ENCODE data around the gene TANC1. TPM values are rescaled to one million over a fixed set of nuclear protein-coding genes. Genes with fewer than 3 reads are reported as not detected.

TANC1 gene
- total and polyA plus RNA-seq, 2 experiments from 2014 or later, result 2.8 to 9.5 TPM

DNA sequence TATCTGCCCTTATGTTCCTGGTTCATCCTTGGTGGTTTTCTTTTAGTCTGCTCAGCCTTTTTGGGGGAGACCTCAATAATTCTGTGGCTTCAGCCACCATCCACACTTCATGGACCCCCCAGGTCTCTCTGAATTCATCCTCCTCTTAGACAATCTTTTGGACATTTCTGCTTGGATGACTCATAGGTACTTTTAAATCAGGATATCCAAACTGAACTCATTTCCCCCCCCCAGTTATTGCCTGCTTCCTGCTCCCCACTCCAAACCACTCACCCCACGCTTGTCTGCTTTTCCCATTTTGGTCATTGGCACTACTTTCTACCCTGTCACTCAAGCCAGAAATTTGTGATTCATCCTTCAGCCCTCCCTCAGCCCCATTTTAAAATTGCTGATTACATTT, 78.5 kb downstream of the TANC1 start (continued):
- TF ChIP-seq, protein P1, sequence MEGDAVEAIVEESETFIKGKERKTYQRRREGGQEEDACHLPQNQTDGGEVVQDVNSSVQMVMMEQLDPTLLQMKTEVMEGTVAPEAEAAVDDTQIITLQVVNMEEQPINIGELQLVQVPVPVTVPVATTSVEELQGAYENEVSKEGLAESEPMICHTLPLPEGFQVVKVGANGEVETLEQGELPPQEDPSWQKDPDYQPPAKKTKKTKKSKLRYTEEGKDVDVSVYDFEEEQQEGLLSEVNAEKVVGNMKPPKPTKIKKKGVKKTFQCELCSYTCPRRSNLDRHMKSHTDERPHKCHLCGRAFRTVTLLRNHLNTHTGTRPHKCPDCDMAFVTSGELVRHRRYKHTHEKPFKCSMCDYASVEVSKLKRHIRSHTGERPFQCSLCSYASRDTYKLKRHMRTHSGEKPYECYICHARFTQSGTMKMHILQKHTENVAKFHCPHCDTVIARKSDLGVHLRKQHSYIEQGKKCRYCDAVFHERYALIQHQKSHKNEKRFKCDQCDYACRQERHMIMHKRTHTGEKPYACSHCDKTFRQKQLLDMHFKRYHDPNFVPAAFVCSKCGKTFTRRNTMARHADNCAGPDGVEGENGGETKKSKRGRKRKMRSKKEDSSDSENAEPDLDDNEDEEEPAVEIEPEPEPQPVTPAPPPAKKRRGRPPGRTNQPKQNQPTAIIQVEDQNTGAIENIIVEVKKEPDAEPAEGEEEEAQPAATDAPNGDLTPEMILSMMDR (conservative IDR thresholded peaks at IDR 0.05; ENCODE audit: low read depth in 2 of 2), result no peak
- TF ChIP-seq ZNF114 (CRISPR knock-in tag; IDR thresholded peaks at IDR 0.05), result no peak
- TF ChIP-seq JUNB (IDR thresholded peaks at IDR 0.05; ENCODE audit: unreplicated experiment), result no peak
- no peak for TF ChIP-seq STAT1 (IDR thresholded peaks at IDR 0.05; ENCODE audit: unreplicated experiment)

DNA sequence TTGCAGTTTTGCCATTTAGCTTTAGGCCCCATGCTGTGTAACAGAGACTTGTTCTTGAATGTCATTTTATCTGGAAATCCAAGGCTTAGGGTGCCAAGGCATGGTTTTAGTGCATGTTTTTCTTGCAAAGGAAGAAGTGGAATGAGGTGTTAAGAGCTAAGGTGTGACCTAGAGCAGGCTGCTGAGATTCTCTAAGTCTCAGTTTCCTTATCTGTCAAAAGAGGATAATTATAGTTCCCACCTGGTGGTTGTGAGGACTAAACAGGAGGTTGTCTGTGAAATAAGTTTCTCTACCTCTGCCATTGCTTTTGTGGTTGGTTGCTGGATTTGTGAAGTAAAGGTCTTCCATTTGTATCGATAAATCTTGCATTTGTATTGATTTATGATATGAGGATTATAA, 82.0 kb downstream of the TANC1 start:
- Histone ChIP-seq H2AFZ (no peak overlapping the region), H3K27me3 (ENCODE audit: insufficient read depth) (no peaks in the 10 kb centered on the region), H3K4me2 (no peak overlapping the region), H3K27ac (ENCODE audit: low read depth) (no peak overlapping the region), H3K9me2 (ENCODE audit: insufficient read depth) (no peaks in the 10 kb centered on the region), H4K20me1 (replicated peaks; ENCODE audit: insufficient read depth) (no peaks in the 10 kb centered on the region), H3F3A (replicated peaks; ENCODE audit: low read depth) (no peaks in the 10 kb centered on the region), H3K79me2 (replicated peaks; ENCODE audit: insufficient read depth) (no peaks in the 10 kb centered on the region), H3K4me3 (no peak overlapping the region), H3K36me3 (ENCODE audit: insufficient read depth) (no peaks in the 10 kb centered on the region), H3K4me1 (ENCODE audit: insufficient read depth) (peaks cover 6% of the 10 kb centered on the region; the same call in 1 of the 2 replicates)
- H3K4me3 Mint-ChIP-seq, result no peak overlapping the region
- TF ChIP-seq, protein P2, sequence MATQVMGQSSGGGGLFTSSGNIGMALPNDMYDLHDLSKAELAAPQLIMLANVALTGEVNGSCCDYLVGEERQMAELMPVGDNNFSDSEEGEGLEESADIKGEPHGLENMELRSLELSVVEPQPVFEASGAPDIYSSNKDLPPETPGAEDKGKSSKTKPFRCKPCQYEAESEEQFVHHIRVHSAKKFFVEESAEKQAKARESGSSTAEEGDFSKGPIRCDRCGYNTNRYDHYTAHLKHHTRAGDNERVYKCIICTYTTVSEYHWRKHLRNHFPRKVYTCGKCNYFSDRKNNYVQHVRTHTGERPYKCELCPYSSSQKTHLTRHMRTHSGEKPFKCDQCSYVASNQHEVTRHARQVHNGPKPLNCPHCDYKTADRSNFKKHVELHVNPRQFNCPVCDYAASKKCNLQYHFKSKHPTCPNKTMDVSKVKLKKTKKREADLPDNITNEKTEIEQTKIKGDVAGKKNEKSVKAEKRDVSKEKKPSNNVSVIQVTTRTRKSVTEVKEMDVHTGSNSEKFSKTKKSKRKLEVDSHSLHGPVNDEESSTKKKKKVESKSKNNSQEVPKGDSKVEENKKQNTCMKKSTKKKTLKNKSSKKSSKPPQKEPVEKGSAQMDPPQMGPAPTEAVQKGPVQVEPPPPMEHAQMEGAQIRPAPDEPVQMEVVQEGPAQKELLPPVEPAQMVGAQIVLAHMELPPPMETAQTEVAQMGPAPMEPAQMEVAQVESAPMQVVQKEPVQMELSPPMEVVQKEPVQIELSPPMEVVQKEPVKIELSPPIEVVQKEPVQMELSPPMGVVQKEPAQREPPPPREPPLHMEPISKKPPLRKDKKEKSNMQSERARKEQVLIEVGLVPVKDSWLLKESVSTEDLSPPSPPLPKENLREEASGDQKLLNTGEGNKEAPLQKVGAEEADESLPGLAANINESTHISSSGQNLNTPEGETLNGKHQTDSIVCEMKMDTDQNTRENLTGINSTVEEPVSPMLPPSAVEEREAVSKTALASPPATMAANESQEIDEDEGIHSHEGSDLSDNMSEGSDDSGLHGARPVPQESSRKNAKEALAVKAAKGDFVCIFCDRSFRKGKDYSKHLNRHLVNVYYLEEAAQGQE (IDR thresholded peaks at IDR 0.05; ENCODE audit: unreplicated experiment), result no peak
- TF ChIP-seq, protein P3, sequence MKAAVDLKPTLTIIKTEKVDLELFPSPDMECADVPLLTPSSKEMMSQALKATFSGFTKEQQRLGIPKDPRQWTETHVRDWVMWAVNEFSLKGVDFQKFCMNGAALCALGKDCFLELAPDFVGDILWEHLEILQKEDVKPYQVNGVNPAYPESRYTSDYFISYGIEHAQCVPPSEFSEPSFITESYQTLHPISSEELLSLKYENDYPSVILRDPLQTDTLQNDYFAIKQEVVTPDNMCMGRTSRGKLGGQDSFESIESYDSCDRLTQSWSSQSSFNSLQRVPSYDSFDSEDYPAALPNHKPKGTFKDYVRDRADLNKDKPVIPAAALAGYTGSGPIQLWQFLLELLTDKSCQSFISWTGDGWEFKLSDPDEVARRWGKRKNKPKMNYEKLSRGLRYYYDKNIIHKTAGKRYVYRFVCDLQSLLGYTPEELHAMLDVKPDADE (IDR thresholded peaks at IDR 0.05), result no peak
- TF ChIP-seq ZNF331 (CRISPR knock-in tag; IDR thresholded peaks at IDR 0.05; ENCODE audit: low read depth) (no peak), EZH2phosphoT487 (IDR thresholded peaks at IDR 0.05; ENCODE audit: unreplicated experiment) (no peak)
- H3K36me3 Mint-ChIP-seq (ENCODE audit: low read depth), result no peaks in the 10 kb centered on the region
- no peaks in the 10 kb centered on the region for H3K27me3 Mint-ChIP-seq (ENCODE audit: insufficient read depth, low read depth, poor library complexity)
- DNase-seq (ENCODE audit: low spot score) (no peak), ATAC-seq (no peak)
- H3K4me1 Mint-ChIP-seq, result peaks cover 17% of the 10 kb centered on the region
- no peak overlapping the region for H3K27ac Mint-ChIP-seq
- H3K9me3 Mint-ChIP-seq, result no peaks in the 10 kb centered on the region
